HepG2 (cell line): ENCODE results near the gene ITIH2. TPM values are rescaled to one million over a fixed set of nuclear protein-coding genes. Genes with fewer than 3 reads are reported as not detected.

Experiments
- CEBPZ ChIP-seq: IDR thresholded peaks from 2 replicates; pipeline ENCODE4 v1.6.1; 2012; ENCODE audit warnings: low read length, improper control_type of control experiment
- HOXA5 ChIP-seq: sonication (generic); formaldehyde crosslinking; IDR thresholded peaks from 2 replicates; pipeline ENCODE4 v1.4.0; 2020; ENCODE audit warnings: missing genetic modification reagents
- KAT2B ChIP-seq: fragments of 150-350 bp; IDR thresholded peaks from 2 replicates; pipeline ENCODE4 v1.6.1; 2014; ENCODE audit warnings: low read depth, low read length, borderline replicate concordance
- MEF2D ChIP-seq: sonication (generic); formaldehyde crosslinking; IDR thresholded peaks from 2 replicates; pipeline ENCODE4 v1.5.1; 2020; ENCODE audit warnings: mild to moderate bottlenecking, missing genetic modification reagents
- POLR2A ChIP-seq, 2 experiments: IDR thresholded peaks; 2 replicates each; pipeline ENCODE4 v1.6.1; 2011; ENCODE audit warnings: low read depth in 2 of 2, low read length in 2 of 2, mild to moderate bottlenecking in 1 of 2, moderate library complexity in 1 of 2; ENCODE audit not compliant: insufficient read depth in 1 of 2
- RAD21 ChIP-seq: fragments of 450-650 bp; formaldehyde crosslinking; IDR thresholded peaks from 2 replicates; pipeline ENCODE4 v1.5.0; 2020; ENCODE audit warnings: mild to moderate bottlenecking
- XRCC5 ChIP-seq: fragments of 200-400 bp; formaldehyde crosslinking; optimal IDR thresholded peaks from 2 replicates; pipeline ENCODE3; 2017; ENCODE audit warnings: mild to moderate bottlenecking, low read length
- ZBTB25 ChIP-seq: IDR thresholded peaks from 2 replicates; pipeline ENCODE4 v1.6.1; 2018; ENCODE audit warnings: missing genetic modification reagents
- ZBTB39 ChIP-seq: sonication (generic); formaldehyde crosslinking; IDR thresholded peaks from 2 replicates; pipeline ENCODE4 v1.5.0; 2020; ENCODE audit warnings: missing genetic modification reagents
- ZFP82 ChIP-seq: sonication (generic); formaldehyde crosslinking; IDR thresholded peaks from 2 replicates; pipeline ENCODE4 v1.5.1; 2020; ENCODE audit warnings: mild to moderate bottlenecking, missing genetic modification reagents, borderline replicate concordance
- ZNF572 ChIP-seq: sonication (generic); formaldehyde crosslinking; IDR thresholded peaks from 2 replicates; pipeline ENCODE4 v1.5.1; 2020; ENCODE audit warnings: mild to moderate bottlenecking, missing genetic modification reagents
- ZNF710 ChIP-seq: sonication (generic); formaldehyde crosslinking; IDR thresholded peaks from 2 replicates; pipeline ENCODE4 v1.5.0; 2020; ENCODE audit warnings: mild to moderate bottlenecking, missing genetic modification reagents, borderline replicate concordance
- polyA plus RNA-seq, 8 experiments: library from polyadenylated mRNA; depleted of rRNA in 3 of 8; stranded (reverse) in 7 of 8; unstranded in 1 of 8; fragments of >200 nt; fragmentation: Illumina TruSeq in 4 of 8; extraction: Trizol in 4 of 8; gene quantifications; 2 replicates each; pipeline versions ENCODE4 v1.2.1 to v1.2.3, GENCODE V29; 2011 to 2016; ENCODE audit warnings: low read depth in 4 of 8, missing spikeins in 1 of 8, mixed read lengths in 1 of 8; ENCODE audit not compliant: insufficient read depth in 1 of 8
- total RNA-seq, 5 experiments: library from RNA; depleted of rRNA; stranded (reverse); fragments of >200 nt; fragmentation: Illumina TruSeq; extraction: Trizol; gene quantifications; 2 replicates each; pipeline ENCODE4 v1.2.3, GENCODE V29; 2016; ENCODE audit warnings: low read depth in 1 of 5
- TF ChIP-seq, protein P1 (sequence below): IDR thresholded peaks from 2 replicates; pipeline ENCODE4 v1.4.0; 2020; ENCODE audit warnings: mild to moderate bottlenecking, missing genetic modification reagents

The ITIH2 gene
- total and polyA plus RNA-seq, 2 of the 13 experiments (the other 11 are each of a cell fraction or from before 2014, with no cell fraction given), result 1,197 to 1,427 TPM

GRCh38 chr10:7700577-7701125 lies 2.5 kb upstream of the ITIH2 start (continued):
- TF ChIP-seq, protein P1, sequence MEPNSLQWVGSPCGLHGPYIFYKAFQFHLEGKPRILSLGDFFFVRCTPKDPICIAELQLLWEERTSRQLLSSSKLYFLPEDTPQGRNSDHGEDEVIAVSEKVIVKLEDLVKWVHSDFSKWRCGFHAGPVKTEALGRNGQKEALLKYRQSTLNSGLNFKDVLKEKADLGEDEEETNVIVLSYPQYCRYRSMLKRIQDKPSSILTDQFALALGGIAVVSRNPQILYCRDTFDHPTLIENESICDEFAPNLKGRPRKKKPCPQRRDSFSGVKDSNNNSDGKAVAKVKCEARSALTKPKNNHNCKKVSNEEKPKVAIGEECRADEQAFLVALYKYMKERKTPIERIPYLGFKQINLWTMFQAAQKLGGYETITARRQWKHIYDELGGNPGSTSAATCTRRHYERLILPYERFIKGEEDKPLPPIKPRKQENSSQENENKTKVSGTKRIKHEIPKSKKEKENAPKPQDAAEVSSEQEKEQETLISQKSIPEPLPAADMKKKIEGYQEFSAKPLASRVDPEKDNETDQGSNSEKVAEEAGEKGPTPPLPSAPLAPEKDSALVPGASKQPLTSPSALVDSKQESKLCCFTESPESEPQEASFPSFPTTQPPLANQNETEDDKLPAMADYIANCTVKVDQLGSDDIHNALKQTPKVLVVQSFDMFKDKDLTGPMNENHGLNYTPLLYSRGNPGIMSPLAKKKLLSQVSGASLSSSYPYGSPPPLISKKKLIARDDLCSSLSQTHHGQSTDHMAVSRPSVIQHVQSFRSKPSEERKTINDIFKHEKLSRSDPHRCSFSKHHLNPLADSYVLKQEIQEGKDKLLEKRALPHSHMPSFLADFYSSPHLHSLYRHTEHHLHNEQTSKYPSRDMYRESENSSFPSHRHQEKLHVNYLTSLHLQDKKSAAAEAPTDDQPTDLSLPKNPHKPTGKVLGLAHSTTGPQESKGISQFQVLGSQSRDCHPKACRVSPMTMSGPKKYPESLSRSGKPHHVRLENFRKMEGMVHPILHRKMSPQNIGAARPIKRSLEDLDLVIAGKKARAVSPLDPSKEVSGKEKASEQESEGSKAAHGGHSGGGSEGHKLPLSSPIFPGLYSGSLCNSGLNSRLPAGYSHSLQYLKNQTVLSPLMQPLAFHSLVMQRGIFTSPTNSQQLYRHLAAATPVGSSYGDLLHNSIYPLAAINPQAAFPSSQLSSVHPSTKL, result peak; percentile 99
- TF ChIP-seq ZBTB39 (CRISPR knock-in tag), result peak; percentile 84; the same call in 1 of the 2 replicates
- no peak for TF ChIP-seq XRCC5
- no peak for TF ChIP-seq ZNF572 (CRISPR knock-in tag)
- TF ChIP-seq ZFP82, result no peak
- TF ChIP-seq RAD21 (CRISPR knock-in tag), result no peak
- TF ChIP-seq ZBTB25 (CRISPR knock-in tag), result 0 out of 2 replicates have a peak, but pooled peaks have one; percentile 17
- TF ChIP-seq MEF2D (CRISPR knock-in tag), result peak; percentile 93
- no peak; the same call in 1 of the 2 replicates for TF ChIP-seq ZNF710 (CRISPR knock-in tag)
- TF ChIP-seq POLR2A (IDR thresholded peaks at IDR 0.05; ENCODE audit: insufficient read depth in 1 of 2, low read depth in 2 of 2, low read length in 2 of 2), result peak in 1 of 2 experiments; percentile 50; a peak in 1 of 4 replicates
- no peak for TF ChIP-seq KAT2B
- peak; percentile 90 for TF ChIP-seq HOXA5 (CRISPR knock-in tag)
- TF ChIP-seq CEBPZ, result no peak
